LNCaP clone FGC (cell line): ENCODE results near the gene FAM89A.
"Not testable (repeated sequence)": the region's sequence is repeated elsewhere in the genome, so short reads cannot be mapped to it uniquely, and the experiment has no call there.

ENCODE experiments used
- DNase-seq: peaks from one replicate; pipeline ENCODE4 v3.0.0-alpha.2; 2011; ENCODE audit warnings: low read depth
- H3K4me3 ChIP-seq: 2 replicates; pipeline ENCODE4 v1.5.1; 2011; ENCODE audit warnings: mild to moderate bottlenecking, low read depth, low read length, control low read depth
- TF ChIP-seq, protein P1 (sequence below): IDR thresholded peaks from 2 replicates; pipeline ENCODE4 v1.5.1; 2012; ENCODE audit warnings: mild to moderate bottlenecking; ENCODE audit not compliant: control insufficient read depth, insufficient read depth; ENCODE audit errors: extremely low read depth

Gene FAM89A

DNA sequence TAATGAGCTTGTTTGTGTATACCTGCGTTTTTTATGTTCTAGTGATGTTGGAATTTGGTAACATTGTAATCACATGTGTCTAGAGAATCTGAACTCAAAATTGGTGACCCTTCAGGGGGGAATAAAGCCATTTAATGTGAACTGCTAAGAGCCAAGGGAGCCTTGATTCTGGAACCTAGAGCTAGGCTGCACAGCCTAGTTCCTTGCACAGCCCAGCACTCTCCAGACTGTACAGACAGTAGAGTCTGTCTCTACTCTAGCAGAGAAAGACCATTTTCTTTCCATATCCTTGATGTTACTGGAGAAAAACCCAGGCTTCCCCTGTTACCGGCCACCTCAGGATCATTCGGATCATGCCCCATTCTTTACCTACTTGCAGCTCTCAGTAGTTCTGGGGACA, 52.6 kb downstream of the FAM89A start:
- TF ChIP-seq, protein P1, sequence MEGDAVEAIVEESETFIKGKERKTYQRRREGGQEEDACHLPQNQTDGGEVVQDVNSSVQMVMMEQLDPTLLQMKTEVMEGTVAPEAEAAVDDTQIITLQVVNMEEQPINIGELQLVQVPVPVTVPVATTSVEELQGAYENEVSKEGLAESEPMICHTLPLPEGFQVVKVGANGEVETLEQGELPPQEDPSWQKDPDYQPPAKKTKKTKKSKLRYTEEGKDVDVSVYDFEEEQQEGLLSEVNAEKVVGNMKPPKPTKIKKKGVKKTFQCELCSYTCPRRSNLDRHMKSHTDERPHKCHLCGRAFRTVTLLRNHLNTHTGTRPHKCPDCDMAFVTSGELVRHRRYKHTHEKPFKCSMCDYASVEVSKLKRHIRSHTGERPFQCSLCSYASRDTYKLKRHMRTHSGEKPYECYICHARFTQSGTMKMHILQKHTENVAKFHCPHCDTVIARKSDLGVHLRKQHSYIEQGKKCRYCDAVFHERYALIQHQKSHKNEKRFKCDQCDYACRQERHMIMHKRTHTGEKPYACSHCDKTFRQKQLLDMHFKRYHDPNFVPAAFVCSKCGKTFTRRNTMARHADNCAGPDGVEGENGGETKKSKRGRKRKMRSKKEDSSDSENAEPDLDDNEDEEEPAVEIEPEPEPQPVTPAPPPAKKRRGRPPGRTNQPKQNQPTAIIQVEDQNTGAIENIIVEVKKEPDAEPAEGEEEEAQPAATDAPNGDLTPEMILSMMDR, result no peak
- no peak for DNase-seq
- H3K4me3 ChIP-seq, result no peak overlapping the region

DNA sequence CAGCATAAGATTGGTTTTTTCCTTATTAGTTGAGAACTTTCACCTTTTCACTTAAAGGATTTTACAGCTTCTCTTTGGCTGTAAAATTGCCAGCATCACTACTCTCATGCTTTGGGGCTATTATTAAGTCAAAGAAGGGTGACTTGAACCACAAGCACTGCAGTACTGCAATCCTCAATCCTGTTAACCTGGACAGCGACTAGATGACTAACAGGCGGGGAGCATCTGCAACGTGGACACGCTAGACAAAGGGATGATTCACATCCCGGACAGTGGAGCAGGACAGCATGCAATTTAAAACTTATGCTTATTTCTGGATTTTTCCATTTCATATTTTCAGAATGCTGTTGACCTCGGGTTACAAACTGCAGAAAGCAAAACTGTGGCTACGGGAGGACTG, 53.1 kb downstream of the FAM89A start:
- DNase-seq, result no peak
- TF ChIP-seq, protein P1, result no peak

DNA sequence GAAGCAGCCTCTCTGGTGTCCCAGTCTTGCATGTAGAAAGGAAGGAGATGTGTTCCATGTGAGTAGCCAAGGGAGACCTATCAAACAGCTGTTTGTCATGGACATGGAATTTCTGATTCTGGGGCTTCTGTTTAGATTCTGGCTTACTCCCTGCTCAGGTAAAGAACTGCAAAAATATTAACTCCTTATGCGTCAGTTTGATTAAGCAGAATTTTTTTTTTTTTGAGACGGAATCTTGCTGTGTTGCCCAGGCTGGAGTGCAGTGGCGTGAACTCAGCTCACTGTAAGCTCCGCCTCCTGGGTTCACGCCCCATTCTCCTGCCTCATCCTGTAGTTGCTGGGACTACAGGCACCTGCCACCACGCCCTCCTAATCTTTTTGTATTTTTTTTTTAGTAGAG, 54.3 kb downstream of the FAM89A start:
- no peak overlapping the region for H3K4me3 ChIP-seq
- DNase-seq, result no peak
- TF ChIP-seq, protein P1, result no peak

More for the DNA sequence above, 53.1 kb downstream of the FAM89A start:
- H3K4me3 ChIP-seq, result no peak overlapping the region

DNA sequence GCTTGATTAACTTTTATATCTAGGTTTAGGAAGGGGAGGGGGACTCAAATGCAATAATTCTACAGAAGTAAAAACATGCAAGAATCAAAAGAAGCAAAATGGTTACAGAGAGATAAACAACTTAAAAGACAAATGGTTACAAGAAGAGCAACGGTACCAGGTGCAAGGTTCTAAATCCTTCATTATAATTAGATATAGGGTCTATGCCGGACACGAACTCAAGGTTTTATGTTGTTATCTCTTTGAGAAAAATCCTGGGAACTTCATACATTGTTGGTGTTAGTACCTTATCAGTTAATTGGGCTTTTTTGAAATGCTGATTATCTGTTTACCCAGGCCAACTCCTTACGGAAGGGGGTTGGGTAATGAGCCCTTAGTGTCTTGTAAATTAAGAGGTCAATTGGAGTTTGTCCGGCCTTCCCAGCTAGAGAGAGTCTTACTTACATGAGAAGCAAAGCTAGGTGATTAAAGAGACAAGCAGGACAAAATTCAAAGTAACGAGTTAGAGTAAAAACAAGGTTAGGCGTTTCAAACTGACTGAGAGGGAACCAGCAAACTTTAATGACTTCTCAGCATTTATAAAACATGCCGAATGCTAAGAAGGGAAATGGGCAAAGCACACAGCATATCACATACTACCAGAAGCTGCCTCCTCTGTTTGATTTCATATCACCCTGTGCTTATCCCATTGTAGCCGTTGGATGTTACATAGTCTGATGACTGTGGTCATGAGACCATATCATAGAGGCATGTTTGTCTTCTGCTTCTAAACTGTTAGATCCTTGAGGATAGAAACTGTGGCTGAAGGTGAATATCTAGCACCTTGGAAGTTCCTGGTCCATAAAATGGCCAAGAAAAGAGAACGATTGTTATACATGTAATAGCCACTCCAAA, 55.2 kb downstream of the FAM89A start:
- H3K4me3 ChIP-seq, DNase-seq: not testable (repeated sequence)

DNA sequence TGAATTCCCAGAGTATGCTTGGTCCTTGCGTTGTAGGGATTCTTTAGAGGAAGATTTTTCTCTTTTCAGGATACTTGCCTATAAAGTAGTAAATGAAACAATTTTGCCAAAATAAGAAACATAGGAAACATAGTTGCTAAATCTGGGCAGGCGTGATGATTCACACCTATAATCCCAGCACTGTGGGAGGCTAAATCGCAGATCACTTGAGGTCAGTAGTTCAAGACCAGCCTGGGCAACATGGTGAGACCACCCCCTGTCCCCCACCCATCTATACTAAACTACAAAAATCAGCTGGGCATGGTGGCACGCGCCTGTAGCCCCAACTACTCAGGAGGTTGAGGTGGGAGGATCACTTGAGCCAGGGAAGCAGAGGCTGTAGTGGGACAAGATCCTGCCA, 56.2 kb downstream of the FAM89A start:
- no peak for DNase-seq
- no peak overlapping the region for H3K4me3 ChIP-seq
- TF ChIP-seq, protein P1, result no peak

DNA sequence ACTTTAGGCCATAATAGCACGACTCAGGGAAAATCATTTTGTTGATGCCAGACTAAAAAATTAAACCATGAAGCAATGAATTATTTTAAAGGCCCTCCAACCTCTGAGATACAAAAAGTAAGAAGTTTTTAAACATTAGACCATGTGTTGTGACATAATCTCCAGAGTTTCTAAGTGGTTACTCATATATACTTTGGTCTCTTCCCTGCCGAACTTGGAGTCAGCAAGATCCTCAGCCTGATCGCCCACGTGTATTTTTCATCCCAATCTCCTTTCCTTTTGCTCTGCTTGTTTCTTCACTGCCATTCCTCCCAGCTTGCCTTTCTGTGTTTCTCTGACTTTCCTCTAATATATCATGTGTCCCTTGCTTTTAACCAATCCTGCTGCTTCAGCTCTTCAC, 57.4 kb downstream of the FAM89A start:
- H3K4me3 ChIP-seq, result no peak overlapping the region
- DNase-seq, result no peak
- TF ChIP-seq, protein P1, result no peak

DNA sequence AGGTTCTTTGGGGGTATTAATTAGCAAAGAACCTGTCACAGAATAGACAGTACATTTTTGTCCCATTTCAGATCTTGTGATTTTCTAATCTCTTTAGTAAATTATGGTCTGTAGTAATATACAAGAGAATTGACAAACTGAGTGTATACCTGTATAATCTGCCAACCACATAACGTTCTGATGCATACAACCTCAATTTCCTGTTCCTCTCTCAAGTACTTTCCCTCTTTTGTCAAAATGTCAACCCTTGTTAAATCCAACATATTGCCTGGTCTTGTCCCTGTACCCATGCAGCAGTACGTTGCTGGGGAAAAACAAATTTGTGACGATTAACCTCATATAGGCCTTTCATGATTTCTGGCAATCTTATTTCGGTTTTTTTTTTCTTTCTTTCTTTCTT, 60.1 kb downstream of the FAM89A start:
- TF ChIP-seq, protein P1, result no peak
- DNase-seq, result no peak
- peak overlapping the region; percentile 79 for H3K4me3 ChIP-seq
